Astrocyte (in vitro differentiated cells and primary cell): ENCODE results near the gene CACNA2D1.

ENCODE experiments used
- CTCF ChIP-seq: IDR thresholded peaks from 2 replicates; pipeline ENCODE4 v1.5.1; 2011; ENCODE audit warnings: low read depth, mild to moderate bottlenecking, inconsistent platforms, low read length, moderate library complexity; ENCODE audit not compliant: insufficient read depth
- EZH2 ChIP-seq: IDR thresholded peaks from 2 replicates; pipeline ENCODE4 v1.6.1; 2012; ENCODE audit warnings: mild to moderate bottlenecking, low read length, inconsistent platforms; ENCODE audit not compliant: insufficient read depth

GRCh38 chr7:82305347-82306005, 138.1 kb downstream of the CACNA2D1 start:
- no peak for TF ChIP-seq CTCF
- TF ChIP-seq EZH2, result no peak
